Stimulated activated CD8-positive, alpha-beta memory T cell treated with anti-CD3 and anti-CD28 coated beads, Interleukin-7, amount 100 ng/mL, for 48 hours (primary cell): ENCODE data around the gene GATB.
"Not testable (repeated sequence)": the region's sequence is repeated elsewhere in the genome, so short reads cannot be mapped to it uniquely, and the experiment has no call there.

Experiments used
- DNase-seq, 2 donors: peaks; one replicate each; pipeline ENCODE4 v3.0.0-alpha.2; 2020; ENCODE audit warnings: low read depth in 1 of 2; ENCODE audit errors: extremely low read depth in 1 of 2

The GATB gene

DNA sequence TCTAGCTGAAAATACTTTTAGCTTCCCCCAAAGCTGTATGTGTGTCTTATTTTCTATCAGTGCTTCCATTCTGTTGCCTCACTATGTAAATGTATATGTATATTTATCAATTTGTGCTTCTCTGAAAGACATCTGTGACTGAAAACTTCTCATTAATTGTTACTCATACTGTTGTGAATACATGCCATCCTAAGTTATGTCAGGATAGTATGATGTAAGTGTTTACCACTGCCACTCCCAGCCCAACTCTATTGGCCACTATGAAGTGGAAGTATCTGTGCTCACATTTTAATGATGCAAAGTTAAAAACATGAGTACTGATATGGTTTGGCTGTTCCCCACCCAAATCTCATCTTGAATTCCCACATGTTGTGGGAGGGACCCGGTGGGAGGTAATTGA is 24.4 kb downstream of the GATB start:
- no peak for DNase-seq

DNA sequence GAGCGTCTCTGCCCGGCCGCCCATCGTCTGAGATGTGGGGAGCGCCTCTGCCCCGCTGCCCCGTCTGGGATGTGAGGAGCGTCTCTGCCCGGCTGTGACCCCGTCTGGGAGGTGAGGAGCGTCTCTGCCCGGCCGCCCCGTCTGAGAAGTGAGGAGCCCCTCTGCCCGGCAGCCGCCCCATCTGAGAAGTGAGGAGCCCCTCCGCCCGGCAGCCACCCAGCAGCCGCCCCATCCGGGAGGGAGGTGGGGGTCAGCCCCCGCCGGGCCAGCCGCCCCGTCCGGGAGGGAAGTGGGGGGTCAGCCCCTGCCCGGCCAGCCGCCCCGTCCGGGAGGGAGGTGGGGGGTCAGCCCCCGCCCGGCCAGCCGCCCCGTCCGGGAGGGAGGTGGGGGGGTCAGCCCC is 29.1 kb downstream of the GATB start:
- DNase-seq: not testable (repeated sequence)

DNA sequence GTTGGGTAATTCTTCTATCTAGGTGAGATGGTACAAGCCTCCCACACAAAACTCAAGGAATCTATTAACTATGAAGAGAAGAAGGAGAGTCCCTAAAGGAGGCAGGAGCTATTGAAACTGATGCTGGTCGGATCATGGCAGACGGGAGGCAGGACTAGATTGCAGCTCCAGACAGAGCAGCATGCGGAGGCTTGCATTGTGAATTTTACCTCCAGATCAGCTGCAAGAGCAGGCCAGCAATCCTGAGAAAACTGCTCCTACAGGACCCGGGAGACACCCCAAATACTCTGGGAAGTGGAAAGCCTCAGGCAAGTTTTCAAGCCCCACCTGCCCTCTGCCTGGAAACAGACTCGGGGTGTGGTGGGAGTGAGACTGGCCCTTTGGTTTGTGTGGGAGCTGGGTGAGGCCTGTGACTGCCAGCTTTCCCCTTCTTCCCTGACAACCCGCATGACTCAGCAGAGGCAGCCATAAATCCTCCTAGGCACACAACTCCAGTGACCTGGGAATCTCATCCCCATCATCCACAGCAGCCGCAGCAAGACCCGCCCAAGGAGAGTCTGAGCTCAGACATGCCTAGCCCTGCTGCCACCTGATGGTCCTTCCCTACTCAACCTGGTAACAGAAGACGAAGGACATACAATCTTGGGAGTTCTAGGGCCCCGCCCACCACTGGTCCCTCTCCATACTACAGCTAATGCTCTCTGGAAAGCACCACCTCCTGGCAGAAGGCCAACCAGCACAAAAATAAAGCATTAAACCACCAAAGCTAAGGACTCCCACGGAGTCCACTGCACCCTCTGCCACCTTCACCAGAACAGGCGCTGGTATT is 30.9 kb downstream of the GATB start:
- no peak for DNase-seq

DNA sequence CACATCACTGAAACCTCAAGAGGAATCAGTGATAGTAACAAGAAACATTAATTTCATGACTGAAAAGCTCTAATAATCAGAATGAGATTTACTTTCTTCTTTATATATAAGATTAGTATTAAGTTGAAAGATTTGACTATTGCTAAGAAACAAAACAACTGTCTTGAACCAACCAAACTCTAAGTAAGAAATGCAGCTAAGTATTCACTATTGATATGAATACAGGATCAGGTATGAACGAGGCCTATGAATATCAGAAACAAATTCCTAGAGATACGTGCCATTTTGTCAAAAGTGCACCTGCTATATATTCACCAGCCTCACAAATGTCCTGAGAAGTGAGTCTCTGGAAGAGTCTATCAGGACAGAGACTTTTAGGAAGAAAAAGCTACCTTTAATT is 32.1 kb downstream of the GATB start:
- no peak for DNase-seq

DNA sequence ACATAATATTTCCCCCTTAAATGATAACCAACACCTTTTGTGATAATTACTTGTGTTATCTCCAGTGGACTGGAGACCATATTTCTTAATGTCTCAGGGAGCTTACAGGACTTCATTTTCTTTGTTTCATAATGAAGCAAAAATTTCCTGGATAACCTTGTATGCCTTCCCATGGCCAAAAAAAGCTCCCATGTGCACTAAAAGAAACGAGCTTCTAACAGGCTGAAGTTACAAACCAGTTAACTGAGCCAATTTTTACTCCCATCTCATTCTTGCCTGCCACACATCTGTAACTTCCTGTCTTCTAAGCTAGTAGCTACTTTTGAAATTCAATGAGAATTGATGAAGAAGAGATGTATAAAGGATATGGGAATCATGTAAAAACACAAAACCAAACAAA is 32.8 kb downstream of the GATB start:
- DNase-seq: no peak

DNA sequence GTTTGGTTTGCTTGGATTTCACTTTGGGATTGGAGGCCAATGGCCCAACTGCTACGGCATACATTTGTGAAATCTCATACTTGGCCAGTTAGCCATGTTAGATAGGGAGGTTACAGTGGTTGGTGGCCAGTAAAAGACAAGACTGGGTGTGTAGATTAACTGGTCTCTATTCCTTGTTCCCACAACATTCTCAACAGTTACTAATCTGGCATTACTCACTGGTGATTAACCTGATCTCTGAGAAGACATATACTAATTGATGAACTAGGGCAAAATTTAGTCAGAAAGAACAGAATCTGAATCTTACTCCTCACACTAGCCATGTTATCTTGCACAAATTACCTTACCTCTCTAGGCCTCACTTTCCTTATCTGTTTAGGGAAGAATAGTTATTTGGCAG is 33.4 kb downstream of the GATB start:
- DNase-seq: no peak

DNA sequence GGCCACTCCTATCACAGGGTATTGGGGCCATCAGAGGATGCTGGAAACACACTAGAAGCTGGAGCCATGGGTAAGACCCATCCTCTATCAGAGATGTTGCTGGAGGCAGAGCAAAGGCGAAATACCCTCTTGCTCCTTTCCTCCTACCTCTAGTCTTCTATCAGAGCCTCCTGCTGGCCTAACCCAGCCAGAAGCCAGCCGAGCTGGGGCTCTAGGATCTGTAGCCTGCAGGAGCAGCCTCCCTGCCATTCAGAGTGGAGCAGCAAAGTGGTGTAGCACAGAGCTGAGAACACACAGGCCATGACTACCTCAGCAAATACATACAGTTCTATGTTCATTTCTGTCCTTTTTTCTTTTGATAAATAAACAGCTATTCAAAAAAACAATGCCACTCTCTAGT is 35.7 kb downstream of the GATB start:
- DNase-seq: no peak

DNA sequence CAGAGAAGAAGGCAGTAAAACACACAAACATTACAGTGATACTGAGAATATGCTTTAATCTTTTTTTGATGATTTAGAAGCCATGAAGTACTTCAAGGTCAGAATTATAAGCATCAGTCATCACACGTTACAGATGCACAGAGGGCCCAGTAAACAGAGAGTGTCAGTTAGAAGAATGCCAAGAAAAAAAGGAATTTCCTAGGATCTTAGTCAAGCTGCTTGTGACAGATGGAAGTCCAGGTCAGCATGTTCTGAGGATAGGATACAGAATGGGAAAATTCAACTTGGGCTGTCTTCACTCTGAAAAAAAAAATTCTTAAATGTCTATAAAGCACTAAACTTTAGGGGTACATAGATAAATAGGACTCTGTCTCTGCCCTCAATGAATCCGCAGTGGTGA is 38.9 kb downstream of the GATB start:
- DNase-seq: no peak

DNA sequence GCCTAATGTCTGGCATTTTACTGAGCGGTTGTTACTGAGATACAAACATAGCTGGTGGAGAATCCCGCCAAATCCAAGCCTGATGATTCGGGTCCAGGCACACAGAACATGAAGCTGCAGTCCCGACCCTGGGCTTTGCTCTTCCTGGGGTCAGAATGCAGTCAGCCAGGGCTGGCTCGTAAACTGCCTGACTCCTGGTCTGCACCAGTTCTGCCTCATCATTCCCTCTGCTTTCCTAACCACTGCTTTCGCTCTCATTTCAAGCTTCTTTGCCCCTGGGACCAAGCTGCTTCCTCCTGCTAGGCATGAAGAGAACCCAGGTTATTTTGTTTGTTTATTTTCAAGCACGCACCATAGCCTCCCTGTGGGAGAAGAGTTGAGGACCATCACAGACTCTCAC is 39.3 kb downstream of the GATB start:
- no peak for DNase-seq

DNA sequence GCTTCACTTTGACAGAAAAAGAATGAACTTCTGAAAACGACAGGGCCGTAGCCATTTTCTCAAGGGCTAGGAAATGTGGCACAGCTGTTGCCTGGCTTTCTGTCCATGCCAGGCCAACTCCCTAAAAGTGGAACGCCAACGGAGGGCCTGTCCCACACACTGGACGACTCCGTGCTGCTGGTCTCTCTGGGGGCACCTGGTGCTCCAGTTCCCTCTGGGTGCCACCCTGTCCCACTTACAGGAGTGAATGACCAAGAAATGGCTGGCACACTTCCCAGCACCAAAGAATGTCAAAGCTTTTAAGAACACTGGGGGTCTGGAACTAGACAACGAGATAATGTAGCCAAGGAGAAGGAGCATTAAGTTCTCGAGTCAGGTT is 40.9 kb downstream of the GATB start:
- DNase-seq: no peak

DNA sequence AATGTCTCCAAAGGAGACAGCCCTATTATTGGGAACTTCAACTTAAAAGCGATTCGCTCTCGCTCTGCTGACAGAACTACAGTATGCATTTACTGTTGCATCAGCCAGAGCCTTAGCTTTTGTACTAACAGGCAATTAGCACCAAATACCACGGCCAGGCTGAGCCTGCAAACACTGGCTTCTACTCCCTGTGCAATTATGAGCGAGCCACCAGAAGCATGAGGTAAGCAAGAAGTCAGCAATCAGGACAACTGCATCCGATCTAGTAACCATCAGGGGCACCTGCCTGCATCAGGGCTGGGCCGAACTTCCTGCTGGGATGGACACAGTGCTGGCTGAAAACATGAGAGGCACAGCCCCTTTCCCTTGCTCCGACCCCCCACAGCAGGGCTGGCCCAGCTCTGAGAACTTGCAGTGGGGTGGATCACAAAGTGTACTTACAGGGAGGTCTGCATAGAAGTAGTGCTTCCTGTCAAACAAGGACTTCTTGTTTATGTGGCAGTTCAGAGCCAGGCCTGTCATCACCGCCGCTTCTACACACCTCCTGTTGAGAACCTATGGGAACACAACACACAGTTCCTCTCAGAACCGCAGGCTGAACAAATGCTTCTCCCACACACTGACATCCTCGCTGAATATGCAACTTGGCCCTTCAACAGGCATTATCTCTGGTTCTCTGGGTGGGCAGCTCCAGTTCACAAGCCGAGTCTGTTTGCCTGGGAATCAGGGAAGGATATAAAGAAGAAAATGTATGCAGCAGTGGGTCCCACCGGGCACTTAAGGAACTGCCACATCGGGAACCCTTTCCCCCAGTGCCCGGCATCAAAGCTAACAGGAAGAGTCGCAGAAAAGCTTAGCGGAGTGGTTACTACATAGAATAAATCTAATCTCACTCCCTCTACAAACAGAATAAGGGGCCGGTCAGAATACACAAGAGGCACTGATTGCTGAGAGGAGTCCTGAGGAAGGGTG is 41.5 kb downstream of the GATB start:
- no peak for DNase-seq

DNA sequence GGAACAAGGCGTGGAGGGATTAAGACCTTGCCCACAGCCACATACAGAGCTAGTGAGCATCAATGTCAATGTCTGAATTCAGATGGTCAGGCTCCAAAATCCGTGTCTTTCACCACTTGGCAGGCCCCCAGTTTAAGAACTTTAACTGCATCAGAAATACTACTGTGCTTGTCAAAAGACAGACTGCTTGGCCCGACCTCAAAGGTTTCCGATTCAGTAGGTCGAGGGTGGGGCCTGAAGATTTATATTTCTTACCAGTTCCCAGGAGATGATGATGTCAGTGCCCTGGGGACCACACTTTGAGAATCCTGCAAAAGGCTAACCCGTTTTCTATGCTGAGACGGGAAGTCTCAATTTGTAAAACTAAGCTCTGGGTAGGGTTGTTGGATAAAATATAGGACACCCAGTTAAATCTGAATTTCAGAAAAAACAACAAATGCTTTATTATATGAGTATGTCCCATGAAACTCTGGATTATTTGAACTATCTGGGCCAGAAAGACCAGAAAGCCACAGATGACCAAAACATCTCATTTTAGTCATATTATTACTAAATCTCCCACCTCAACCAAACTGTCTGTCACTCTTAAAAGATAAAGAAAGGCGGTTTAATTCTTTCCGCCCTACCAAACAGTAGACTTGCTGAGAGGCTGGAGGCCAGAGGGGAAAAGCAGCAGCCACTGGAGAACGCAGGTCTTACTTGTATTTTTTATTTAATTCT is 42.7 kb downstream of the GATB start:
- DNase-seq: no peak

DNA sequence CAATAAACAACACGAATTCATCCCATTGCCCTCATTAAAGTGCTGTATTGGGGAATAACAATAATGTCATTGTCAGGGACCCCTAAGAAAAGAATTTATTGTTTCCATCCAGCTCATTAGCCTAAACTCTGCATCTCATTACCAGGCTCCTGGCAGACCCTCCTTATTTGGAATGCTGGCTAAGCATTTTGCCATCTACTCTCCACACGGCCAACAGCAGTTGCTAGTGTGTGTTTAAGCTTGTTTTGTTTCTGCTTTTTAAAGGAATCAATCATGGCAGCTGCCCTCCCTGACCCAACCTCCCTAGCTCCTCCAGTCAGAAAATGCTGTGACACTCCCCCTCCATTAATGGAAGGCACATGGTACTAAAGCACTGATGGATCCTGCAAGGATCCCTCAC is 43.5 kb downstream of the GATB start:
- no peak for DNase-seq

DNA sequence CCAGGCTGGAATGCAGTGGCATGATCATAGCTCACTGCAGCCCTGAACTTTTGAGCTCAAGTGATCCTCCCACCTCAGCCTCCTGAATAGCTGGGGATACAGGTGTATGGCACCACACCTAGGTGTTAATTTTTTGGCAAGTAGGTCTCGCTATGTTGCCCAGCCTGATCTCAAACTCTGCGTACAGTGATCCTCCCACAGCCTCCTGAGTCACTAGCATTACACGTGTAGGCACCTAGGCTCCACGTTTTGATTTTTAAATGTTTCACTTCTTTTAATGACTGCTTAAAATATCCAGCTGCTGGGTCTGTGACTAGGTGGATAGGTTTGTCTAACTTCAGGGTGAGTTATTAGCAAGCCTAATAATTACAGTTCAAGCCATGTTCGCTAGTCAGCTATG is 44.5 kb downstream of the GATB start:
- no peak for DNase-seq

DNA sequence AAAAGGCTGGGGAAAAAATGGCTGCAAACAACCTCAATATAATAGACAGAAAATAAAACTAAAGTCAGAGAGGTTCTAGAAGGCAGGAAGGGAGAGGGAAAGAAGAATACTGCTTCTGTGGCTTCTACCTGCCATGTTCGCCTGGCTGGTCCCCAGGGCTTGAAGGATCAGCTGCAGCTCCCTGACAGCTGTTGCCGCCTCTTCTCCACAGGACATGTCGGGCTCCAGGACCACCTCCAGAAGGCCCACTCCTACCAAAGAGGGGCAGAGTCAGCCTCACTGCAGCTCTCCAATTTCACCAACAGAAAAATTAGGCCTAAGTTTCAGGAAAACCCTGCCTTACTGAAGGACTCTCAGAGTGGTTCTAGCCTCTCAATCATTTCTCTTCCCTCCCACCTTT is 44.9 kb downstream of the GATB start:
- DNase-seq: no peak

DNA sequence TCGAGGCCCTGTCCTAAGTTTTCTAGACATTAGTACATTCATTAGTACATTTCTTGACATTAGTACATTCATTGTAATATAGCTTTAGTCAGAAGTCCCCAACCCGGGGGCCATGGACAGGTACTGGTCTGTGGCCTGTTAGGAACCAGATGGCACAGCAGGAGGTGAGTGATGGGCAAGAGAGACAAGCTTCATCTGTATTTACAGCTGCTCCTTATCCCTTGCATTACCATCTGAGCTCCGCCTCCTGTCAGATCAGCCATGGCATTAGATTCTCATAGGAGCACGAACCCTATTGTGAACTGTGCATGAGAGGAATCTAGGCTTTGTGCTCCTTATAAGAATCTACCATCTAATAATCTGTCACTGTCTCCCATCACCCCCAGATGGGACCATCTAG is 48.0 kb downstream of the GATB start:
- DNase-seq: no peak

DNA sequence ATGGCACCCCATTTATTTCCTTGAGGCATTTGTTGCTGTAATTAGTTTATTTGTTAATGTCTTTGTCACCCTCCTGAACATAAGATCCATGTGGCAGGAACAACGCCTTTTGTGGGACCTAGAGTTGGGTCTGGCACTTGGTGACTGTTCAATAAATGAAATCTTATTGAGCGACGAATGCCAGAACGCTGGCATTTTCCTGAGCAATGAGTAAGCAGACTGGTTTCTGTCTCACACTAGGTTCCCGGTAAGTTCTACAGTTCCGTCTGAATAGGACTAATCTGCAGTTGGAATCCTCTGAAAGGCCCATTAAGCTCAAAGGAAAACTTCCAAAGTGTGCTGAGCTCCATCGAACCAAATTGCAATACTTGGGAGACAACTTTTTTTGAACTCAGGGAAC is 49.2 kb downstream of the GATB start:
- DNase-seq: no peak

DNA sequence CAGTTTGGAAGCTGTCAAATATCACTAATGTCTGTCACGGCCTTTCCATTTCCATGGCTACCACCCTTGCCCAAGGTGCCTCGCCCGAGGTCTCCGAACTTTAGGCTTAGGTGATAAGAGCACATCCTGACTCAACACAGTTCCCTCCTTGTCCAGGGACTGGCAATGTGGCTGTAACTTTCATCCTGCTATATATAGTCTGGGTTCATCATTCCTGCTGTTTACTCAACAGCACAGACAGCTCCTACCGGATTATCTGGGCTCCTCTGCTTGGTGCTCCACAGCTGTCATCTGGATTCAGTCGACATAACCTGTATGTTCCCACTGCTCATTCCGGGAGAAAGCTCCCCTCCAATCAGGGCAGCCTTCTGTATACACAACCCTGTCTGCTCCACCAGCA is 51.2 kb downstream of the GATB start:
- DNase-seq: no peak

DNA sequence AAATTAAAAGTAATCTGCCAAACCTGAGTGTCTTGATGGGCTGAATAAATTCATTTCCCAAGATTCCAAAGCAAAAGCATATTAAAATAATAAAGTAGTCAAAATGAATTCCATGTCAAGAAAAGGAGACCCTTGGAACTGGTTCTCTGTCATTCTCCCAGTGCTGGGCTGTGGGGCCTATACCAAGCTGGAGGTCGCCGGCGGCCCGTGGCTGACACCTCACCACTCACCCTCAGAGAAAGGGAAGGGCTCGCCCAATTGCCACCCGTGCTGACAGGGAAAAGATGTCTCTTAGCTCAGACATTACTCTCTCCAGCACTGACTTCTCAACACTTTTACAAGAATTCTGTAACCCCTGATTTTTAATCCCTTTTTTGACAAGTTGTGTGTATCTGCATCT is 51.7 kb downstream of the GATB start:
- no peak for DNase-seq

DNA sequence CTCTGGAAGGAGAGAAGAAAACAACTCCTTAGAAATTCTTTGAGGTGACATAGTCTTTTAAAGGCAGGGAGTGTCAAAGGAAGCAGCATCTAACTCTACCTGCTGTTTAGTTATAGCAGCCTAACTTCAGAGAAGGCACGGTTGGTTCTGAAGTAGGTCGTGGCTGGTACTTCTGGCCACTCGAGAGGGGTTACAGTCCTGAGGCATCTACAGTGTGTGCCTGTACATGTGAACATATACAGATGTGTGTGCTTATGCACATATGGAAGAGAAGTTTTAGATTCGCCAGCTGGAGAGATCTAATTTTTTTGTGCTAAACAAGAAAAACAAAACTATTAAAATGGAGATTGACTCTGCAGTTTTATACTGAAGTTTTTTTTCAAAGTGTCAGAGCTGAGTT is 52.7 kb downstream of the GATB start:
- DNase-seq: no peak

DNA sequence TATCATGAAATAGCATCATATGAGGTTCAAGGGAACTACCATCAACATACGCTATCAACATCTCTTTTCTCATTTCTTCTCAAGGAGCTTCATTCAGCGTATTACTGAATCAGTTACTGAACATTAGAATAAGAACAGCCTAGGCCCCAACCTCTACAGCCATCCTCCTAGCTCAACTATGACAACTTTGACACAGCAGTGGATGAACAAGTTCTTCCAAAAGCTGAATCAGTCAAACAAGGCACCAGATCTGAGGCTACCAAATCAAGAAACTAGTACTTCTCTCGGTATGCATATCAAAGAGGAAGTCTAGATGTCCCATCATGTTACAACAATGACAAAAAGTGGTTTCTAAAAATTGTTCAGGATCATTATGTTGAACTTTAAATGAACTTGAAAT is 57.4 kb downstream of the GATB start:
- DNase-seq: no peak

DNA sequence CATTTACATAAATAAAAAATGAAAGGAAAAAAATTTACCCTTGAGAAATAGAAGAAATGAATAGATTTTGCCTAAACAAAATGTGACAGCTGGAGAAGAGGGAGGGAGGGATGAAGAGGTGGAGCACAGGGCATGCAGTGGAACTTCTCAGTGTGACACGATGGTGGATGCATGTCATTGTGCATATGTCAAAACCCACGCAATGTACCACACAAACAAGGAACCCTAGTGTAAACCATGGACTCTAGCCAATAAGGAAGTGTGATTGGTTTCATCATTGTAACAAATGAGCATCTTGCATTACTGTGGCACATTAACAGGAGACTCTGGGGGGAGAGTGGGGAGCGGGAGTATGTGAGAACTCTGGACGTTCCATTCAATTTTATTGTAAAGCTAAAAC is 58.6 kb downstream of the GATB start:
- no peak for DNase-seq
